ENCODE measurements around the gene PCDHA7. TPM values are rescaled to one million over a fixed set of nuclear protein-coding genes. Genes with fewer than 3 reads are reported as not detected.
"Not testable (repeated sequence)": the region's sequence is repeated elsewhere in the genome, so short reads cannot be mapped to it uniquely, and the experiment has no call there.

The PCDHA7 gene
- total RNA-seq, 2 experiments from 2014 or later: not detected

DNA sequence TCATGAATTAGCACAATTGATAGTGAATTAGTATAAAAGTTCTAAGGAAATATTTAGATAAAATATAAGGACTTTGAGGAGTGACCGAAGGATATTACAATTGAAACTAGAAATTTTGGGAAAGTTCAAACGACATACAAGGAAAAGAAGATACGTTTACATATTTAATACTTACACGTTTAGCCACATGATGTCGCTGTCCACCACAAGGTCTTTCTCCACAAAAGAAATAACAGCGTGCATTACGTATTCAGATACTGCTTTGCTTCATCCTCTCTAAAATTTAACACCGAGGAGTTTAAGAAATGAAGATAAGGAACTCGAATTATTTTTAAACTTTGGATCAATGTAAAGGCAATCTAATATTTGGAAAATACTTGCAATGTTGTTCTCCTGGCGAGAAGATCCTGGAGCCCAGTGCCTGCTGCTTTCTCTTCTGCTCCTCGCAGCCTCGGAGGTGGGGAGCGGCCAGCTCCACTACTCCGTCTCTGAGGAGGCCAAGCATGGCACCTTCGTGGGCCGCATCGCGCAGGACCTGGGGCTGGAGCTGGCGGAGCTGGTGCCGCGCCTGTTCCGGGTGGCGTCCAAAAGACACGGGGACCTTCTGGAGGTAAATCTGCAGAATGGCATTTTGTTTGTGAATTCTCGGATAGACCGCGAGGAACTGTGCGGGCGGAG lies 33.1 kb upstream of the PCDHA7 start, which contains the start of gene PCDHA3:
PCDHA3 (plus strand) TSS at position 242 of the 678 bp plus-strand sequence.
- no peak for DNase-seq
- intact Hi-C loops (cut with DNase I, micrococcal nuclease): loop anchor here in 1 of 2 experiments (5.0 kb wide), 1 partner anchor 41 kb away; the partner anchor contains the start of gene PCDHA8
- Mint-ChIP-seq H3K36me3 (ENCODE audit: low read depth) (peaks cover 7% of the 10 kb centered on the region), H3K4me3 (no peak within 1 kb of the TSS), H3K27me3 (peaks cover 26% of the 10 kb centered on the region), H3K27ac (no peak within 1 kb of the TSS), H3K9me3 (ENCODE audit: low read depth) (peaks cover 19% of the 10 kb centered on the region), H3K4me1 (no peaks in the 10 kb centered on the region)
- ChIA-PET CTCF (interaction anchor here (1.1 kb wide), 1 partner anchor 16 kb away, joined by 3 read pairs; no protein-coding TSS in a partner anchor), POLR2A (no interaction called here)
- ATAC-seq: no peak

- H3K4me1 Mint-ChIP-seq: no peaks in the 10 kb centered on the region
- no peak for DNase-seq
- peaks cover 27% of the 10 kb centered on the region for H3K27me3 Mint-ChIP-seq
- intact Hi-C loops (cut with DNase I, micrococcal nuclease): loop anchor here in 1 of 2 experiments (5.0 kb wide), 1 partner anchor 41 kb away; the partner anchor contains the start of gene PCDHA8
- H3K4me3 Mint-ChIP-seq: no peak overlapping the region
- POLR2A ChIA-PET: no interaction called here
- no peak for ATAC-seq
- H3K9me3 Mint-ChIP-seq (ENCODE audit: low read depth): peaks cover 17% of the 10 kb centered on the region
- no peak overlapping the region for H3K27ac Mint-ChIP-seq
- CTCF ChIA-PET: interaction anchor here (1.1 kb wide), 1 partner anchor 16 kb away, joined by 3 read pairs; no protein-coding TSS in a partner anchor
- H3K36me3 Mint-ChIP-seq (ENCODE audit: low read depth): peaks cover 7% of the 10 kb centered on the region
These were observed 32.6 kb upstream of the PCDHA7 start for GRCh38 chr5:140801494-140801841.

- H3K4me3 Mint-ChIP-seq; ATAC-seq; H3K36me3 Mint-ChIP-seq (ENCODE audit: low read depth); H3K27ac Mint-ChIP-seq; DNase-seq; POLR2A ChIA-PET; CTCF ChIA-PET; H3K4me1 Mint-ChIP-seq: not testable (repeated sequence)
- Mint-ChIP-seq H3K27me3 (peaks cover 28% of the 10 kb centered on the region), H3K9me3 (ENCODE audit: low read depth) (peaks cover 18% of the 10 kb centered on the region)
- intact Hi-C loops (cut with DNase I, micrococcal nuclease): loop anchor here in 1 of 2 experiments (5.0 kb wide), 1 partner anchor 40 kb away; the partner anchor contains the start of gene PCDHA8
These were observed 31.7 kb upstream of the PCDHA7 start for GRCh38 chr5:140802381-140802780.

GRCh38 chr5:140802781-140803271 lies 31.2 kb upstream of the PCDHA7 start:
- ATAC-seq (no peak), DNase-seq (no peak)
- intact Hi-C loops (cut with DNase I, micrococcal nuclease): loop anchor here in 1 of 2 experiments (5.0 kb wide), 1 partner anchor 39 kb away; the partner anchor contains the start of gene PCDHA8
- Mint-ChIP-seq H3K4me1 (no peaks in the 10 kb centered on the region), H3K36me3 (ENCODE audit: low read depth) (peaks cover 7% of the 10 kb centered on the region), H3K27ac (no peak overlapping the region), H3K9me3 (ENCODE audit: low read depth) (peaks cover 17% of the 10 kb centered on the region), H3K27me3 (peaks cover 31% of the 10 kb centered on the region), H3K4me3 (no peak overlapping the region)
- ChIA-PET CTCF (no interaction called here), POLR2A (no interaction called here)

GRCh38 chr5:140806834-140807775 lies 27.0 kb upstream of the PCDHA7 start, which contains the start of gene PCDHA4:
Gene PCDHA4, plus strand, starts transcription at chr5:140807068.
- intact Hi-C loops (cut with DNase I, micrococcal nuclease): no loop called here
- DNase-seq (peak; percentile 48), ATAC-seq (no peak)
- CTCF ChIA-PET: interaction anchor here (0.7 to 1.1 kb wide), 5 partner anchors 13 to 416 kb away, joined by 3 read pairs; partner anchors contain the start of gene PCDHB14
- Mint-ChIP-seq H3K4me1 (no peaks in the 10 kb centered on the region), H3K27me3 (peaks cover 21% of the 10 kb centered on the region), H3K9me3 (ENCODE audit: low read depth) (peaks cover 10% of the 10 kb centered on the region), H3K36me3 (ENCODE audit: low read depth) (peaks cover 2% of the 10 kb centered on the region), H3K4me3 (no peak within 1 kb of the TSS), H3K27ac (no peak within 1 kb of the TSS)
- POLR2A ChIA-PET: no interaction called here

GRCh38 chr5:140808241-140808888 lies 25.7 kb upstream of the PCDHA7 start:
- Mint-ChIP-seq H3K9me3 (ENCODE audit: low read depth) (peaks cover 17% of the 10 kb centered on the region), H3K27me3 (peaks cover 23% of the 10 kb centered on the region)
- intact Hi-C loops (cut with DNase I, micrococcal nuclease); DNase-seq; H3K27ac Mint-ChIP-seq; POLR2A ChIA-PET; H3K36me3 Mint-ChIP-seq (ENCODE audit: low read depth); H3K4me3 Mint-ChIP-seq; CTCF ChIA-PET; H3K4me1 Mint-ChIP-seq; ATAC-seq: not testable (repeated sequence)

GRCh38 chr5:140808889-140809291 lies 25.2 kb upstream of the PCDHA7 start:
- Mint-ChIP-seq H3K27ac (no peak overlapping the region), H3K4me3 (no peak overlapping the region), H3K27me3 (peaks cover 21% of the 10 kb centered on the region), H3K9me3 (ENCODE audit: low read depth) (peaks cover 15% of the 10 kb centered on the region), H3K4me1 (no peaks in the 10 kb centered on the region), H3K36me3 (ENCODE audit: low read depth) (peaks cover 2% of the 10 kb centered on the region)
- ATAC-seq (no peak), DNase-seq (no peak)
- ChIA-PET CTCF (no interaction called here), POLR2A (no interaction called here)
- intact Hi-C loops (cut with DNase I, micrococcal nuclease): no loop called here

GRCh38 chr5:140821375-140822280 lies 12.4 kb upstream of the PCDHA7 start, which contains the start of gene PCDHA5:
Gene PCDHA5, plus strand, starts transcription at chr5:140821613.
- intact Hi-C loops (cut with DNase I, micrococcal nuclease): no loop called here
- peak; percentile 62 for DNase-seq
- Mint-ChIP-seq H3K36me3 (ENCODE audit: low read depth) (peaks cover 3% of the 10 kb centered on the region), H3K27ac (no peak within 1 kb of the TSS), H3K4me3 (no peak within 1 kb of the TSS), H3K27me3 (peaks cover 5% of the 10 kb centered on the region), H3K4me1 (no peaks in the 10 kb centered on the region), H3K9me3 (ENCODE audit: low read depth) (peaks cover 5% of the 10 kb centered on the region)
- POLR2A ChIA-PET: no interaction called here
- ATAC-seq: no peak
- CTCF ChIA-PET: interaction anchor here (0.7 to 1.6 kb wide), 5 partner anchors 16 to 1911 kb away, joined by 3 to 6 read pairs (median 4); partner anchors contain the start of gene PCDHA1

- DNase-seq: no peak
- CTCF ChIA-PET: interaction anchor here (1.6 kb wide), 1 partner anchor 17 kb away, joined by 6 read pairs; no protein-coding TSS in a partner anchor
- ATAC-seq: no peak
- Mint-ChIP-seq H3K9me3 (ENCODE audit: low read depth) (peaks cover 8% of the 10 kb centered on the region), H3K4me1 (no peaks in the 10 kb centered on the region), H3K4me3 (no peak overlapping the region), H3K27ac (no peak overlapping the region), H3K27me3 (peaks cover 9% of the 10 kb centered on the region), H3K36me3 (ENCODE audit: low read depth) (peaks cover 3% of the 10 kb centered on the region)
- intact Hi-C loops (cut with DNase I, micrococcal nuclease): no loop called here
- POLR2A ChIA-PET: no interaction called here
These were observed 11.8 kb upstream of the PCDHA7 start for GRCh38 chr5:140822281-140822629.

- intact Hi-C loops (cut with DNase I, micrococcal nuclease); POLR2A ChIA-PET; DNase-seq; H3K9me3 Mint-ChIP-seq (ENCODE audit: low read depth); H3K4me3 Mint-ChIP-seq; CTCF ChIA-PET; H3K4me1 Mint-ChIP-seq; ATAC-seq; H3K27ac Mint-ChIP-seq; H3K36me3 Mint-ChIP-seq (ENCODE audit: low read depth): not testable (repeated sequence)
- H3K27me3 Mint-ChIP-seq: peaks cover 14% of the 10 kb centered on the region
These were observed 11.1 kb upstream of the PCDHA7 start for GRCh38 chr5:140822969-140823368.

Measured in activated CD4-positive, alpha-beta T cell treated with anti-CD3 and anti-CD28 coated beads for 36 hours (primary cell).